Adipocyte (in vitro differentiated cells): ENCODE data around the gene TIMM8A.

Experiments
- DNase-seq: peaks from one replicate; pipeline ENCODE4 v3.0.0-alpha.2; 2015; ENCODE audit warnings: low read depth
- H3K27me3 ChIP-seq: replicated peaks from 2 replicates; pipeline ENCODE4 v1.7.0; 2013; ENCODE audit warnings: mild to moderate bottlenecking, low read length, moderate library complexity; ENCODE audit not compliant: control insufficient read depth, insufficient read depth
- H3K36me3 ChIP-seq: 2 replicates; pipeline ENCODE4 v1.7.0; 2013; ENCODE audit warnings: low read length, mild to moderate bottlenecking, moderate library complexity; ENCODE audit not compliant: control insufficient read depth, insufficient read depth, severe bottlenecking
- H3K4me1 ChIP-seq: 2 replicates; pipeline ENCODE4 v1.7.0; 2013; ENCODE audit warnings: mild to moderate bottlenecking, low read length, moderate library complexity; ENCODE audit not compliant: control insufficient read depth, insufficient read depth
- H3K4me3 ChIP-seq: 2 replicates; pipeline ENCODE4 v1.7.0; 2013; ENCODE audit warnings: mild to moderate bottlenecking, low read length, moderate library complexity
- H3K9ac ChIP-seq: 2 replicates; pipeline ENCODE4 v1.7.0; 2013; ENCODE audit warnings: mild to moderate bottlenecking, low read length, moderate library complexity
- H3K9me3 ChIP-seq: 2 replicates; pipeline ENCODE4 v1.7.0; 2013; ENCODE audit warnings: mild to moderate bottlenecking, low read length, moderate library complexity; ENCODE audit not compliant: control insufficient read depth

Gene TIMM8A

DNA sequence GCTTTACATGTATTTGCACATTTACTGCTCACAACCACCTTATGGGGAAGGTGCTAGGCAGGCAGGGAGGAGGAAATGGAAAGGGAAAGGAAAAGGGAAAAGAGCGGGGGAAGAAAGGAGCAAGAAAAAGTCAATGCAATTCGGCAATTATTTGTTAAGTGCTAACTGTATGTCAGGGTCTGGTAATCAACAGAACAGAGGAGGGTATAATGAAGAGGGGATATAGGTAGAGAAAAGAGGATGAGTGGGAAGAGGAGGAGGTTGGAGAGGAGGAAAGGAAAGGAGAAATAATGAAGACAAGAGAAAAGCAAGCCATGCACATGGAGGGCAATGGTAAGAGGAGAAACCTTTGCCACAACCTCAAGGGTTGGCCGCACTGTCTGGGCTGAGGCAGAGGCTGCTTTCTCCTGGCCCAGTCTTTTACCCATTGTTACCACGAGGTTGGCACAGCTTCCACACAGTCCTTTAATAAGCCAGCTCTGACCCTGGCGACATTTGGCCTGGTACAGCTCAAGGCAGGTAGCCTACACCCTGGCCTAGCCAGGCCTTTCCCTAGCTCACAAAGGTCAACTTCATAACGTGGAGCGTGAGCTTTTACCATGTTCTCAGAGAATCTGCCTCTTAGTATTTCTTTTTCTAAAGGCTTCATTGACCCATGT is 36.6 kb upstream of the TIMM8A start:
- Histone ChIP-seq H3K4me1 (no peaks in the 10 kb centered on the region), H3K4me3 (no peak overlapping the region), H3K27me3 (peaks cover 23% of the 10 kb centered on the region), H3K9ac (no peak overlapping the region), H3K36me3 (no peaks in the 10 kb centered on the region), H3K9me3 (no peaks in the 10 kb centered on the region)
- DNase-seq, result no peak

DNA sequence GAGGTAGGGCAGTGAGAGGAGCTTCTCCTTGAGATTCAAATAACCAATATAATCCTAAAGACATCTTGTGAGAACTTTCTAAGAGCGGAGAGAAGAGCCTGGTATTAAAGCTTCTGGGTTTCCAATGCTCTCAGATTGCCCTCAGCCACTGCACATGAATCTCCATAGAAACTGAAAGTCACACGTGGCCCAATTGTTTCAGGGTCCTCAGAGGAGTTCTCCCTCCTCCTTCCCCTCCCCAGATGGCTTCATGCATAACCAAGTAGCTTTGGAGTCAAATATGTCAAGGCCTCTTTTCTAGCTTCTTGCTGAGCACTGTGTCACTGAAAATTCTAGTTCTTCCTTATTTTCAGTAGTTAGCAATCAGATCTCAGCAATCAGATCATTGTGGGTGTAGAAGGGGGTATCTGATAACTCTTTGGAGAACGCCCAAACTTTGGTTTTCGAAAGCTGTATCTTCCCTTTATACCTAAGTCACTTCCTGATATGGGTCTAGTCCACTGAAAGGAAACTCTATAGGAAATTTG is 35.2 kb upstream of the TIMM8A start:
- H3K4me1 ChIP-seq, result no peaks in the 10 kb centered on the region
- no peaks in the 10 kb centered on the region for H3K9me3 ChIP-seq
- no peak overlapping the region for H3K9ac ChIP-seq
- peaks cover 27% of the 10 kb centered on the region for H3K27me3 ChIP-seq
- H3K36me3 ChIP-seq, result no peaks in the 10 kb centered on the region
- no peak overlapping the region for H3K4me3 ChIP-seq
- no peak for DNase-seq

DNA sequence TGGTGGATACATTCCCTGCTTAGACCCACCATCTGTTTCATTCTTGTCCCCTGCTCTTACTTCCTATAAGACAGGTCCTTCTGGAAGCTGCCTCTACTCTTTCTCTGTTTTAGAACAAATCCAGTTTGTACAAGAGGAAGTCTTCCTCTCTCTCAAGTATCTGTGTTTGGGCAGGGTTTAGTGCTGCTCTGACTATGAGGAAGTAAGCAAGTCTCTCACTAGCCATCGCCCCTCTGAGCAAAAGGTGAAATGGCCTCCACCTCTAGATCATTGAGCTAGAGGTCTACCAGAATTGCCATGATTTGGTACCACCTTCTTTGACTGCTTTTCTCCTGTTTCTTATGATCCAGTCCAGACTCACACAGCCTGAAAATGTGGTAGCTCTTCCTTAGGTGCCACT is 29.0 kb upstream of the TIMM8A start:
- Histone ChIP-seq H3K9me3 (no peaks in the 10 kb centered on the region), H3K27me3 (peaks cover 22% of the 10 kb centered on the region), H3K9ac (no peak overlapping the region), H3K4me3 (no peak overlapping the region), H3K36me3 (no peaks in the 10 kb centered on the region), H3K4me1 (no peaks in the 10 kb centered on the region)
- DNase-seq, result no peak

DNA sequence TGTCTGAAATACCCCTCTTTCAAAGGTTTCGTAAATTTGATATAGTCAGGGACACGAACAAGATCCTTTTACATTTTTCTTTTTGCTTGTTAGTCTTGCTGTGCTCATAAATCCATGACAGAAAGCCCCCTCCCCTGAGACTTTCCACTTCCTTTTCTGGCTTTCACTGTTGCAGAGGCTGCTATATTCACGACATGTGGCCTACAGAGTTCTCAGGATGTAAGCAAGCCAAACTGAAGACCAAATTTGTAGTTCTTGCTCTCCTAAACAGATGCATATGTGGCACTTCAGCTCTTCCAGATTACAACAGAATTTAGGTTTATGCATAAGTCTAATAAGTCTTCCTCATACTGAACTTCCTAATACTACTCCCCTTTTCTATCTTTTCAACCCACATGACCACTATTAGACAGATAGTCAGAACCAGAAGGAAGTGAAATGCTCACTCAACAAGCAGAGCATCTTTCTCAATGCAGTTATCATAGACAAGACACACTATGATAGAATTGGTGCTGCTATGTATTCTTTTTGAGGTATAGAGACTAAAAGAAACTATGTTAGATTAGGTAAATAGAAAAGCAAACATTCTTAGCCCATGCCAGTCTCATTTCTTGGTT is 22.5 kb upstream of the TIMM8A start:
- no peaks in the 10 kb centered on the region for H3K4me1 ChIP-seq
- no peak for DNase-seq
- H3K4me3 ChIP-seq, result no peak overlapping the region
- no peaks in the 10 kb centered on the region for H3K9me3 ChIP-seq
- H3K27me3 ChIP-seq, result peaks cover 37% of the 10 kb centered on the region
- no peaks in the 10 kb centered on the region for H3K36me3 ChIP-seq
- no peak overlapping the region for H3K9ac ChIP-seq

DNA sequence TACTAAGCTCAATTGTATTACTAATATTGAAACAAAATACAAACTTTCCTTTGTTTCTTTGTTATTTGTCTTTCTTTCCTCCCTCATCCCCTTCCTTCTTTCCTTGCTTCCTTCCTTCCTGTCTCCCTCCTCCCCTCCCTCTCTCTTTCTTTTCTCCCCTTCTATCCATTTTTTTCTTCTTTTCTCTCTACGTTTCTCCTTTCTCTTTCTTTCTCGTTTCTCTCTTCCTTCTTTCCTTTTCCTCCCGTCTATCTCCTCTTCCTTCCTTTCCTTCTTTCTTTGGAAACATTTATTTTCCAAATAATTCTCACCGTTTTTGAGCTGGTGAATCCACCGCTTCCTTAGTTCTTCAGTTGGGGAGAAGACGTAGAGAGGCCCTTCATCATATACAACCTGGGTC is 21.1 kb upstream of the TIMM8A start:
- no peak for DNase-seq
- no peaks in the 10 kb centered on the region for H3K9me3 ChIP-seq
- no peak overlapping the region for H3K9ac ChIP-seq
- no peaks in the 10 kb centered on the region for H3K4me1 ChIP-seq
- H3K36me3 ChIP-seq, result no peaks in the 10 kb centered on the region
- no peak overlapping the region for H3K4me3 ChIP-seq
- H3K27me3 ChIP-seq, result peaks cover 38% of the 10 kb centered on the region

DNA sequence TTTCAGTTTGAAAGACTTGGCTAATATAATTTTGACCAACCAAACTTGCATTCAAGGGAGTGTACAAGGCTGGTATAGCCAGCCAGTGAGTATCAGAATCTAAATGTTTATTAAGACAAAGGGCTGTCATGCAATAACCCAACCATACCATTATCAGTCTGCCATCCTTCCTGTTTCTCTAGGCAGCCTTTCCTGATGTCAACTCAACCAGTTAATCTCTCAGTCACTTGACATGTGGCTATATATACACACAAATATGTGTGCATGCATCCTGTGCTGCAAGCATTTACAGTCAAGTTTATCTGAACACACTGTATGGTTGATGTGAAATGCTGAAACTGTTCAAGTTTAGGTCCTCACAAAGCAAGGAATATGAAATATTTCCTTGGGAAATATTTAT is 20.3 kb upstream of the TIMM8A start:
- Histone ChIP-seq H3K4me1 (no peaks in the 10 kb centered on the region), H3K36me3 (no peaks in the 10 kb centered on the region), H3K9me3 (no peaks in the 10 kb centered on the region), H3K4me3 (no peak overlapping the region), H3K27me3 (peaks cover 38% of the 10 kb centered on the region), H3K9ac (no peak overlapping the region)
- DNase-seq, result no peak

DNA sequence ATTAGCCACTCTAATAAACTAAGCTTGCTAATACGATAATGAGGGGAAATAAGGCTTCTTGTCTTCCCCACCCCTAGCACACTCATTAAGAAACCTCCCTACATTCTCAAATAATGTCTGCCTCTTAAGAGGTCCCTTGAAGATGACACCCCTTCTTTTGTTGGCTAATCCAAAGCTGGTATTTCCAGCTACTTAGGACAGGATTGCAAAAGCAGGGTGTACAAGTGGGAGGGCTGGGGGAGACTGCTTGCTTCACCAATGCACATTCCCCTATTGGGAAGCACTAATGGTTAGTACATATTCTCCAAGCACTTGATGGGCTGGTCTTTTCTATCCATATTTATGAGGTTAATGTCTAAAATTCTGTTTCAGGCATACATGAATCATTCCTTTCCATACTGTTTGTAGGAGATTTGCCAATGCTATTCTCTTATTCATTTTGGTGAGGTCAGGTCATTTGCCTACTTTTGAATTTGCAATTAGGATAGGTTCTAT is 16.8 kb upstream of the TIMM8A start:
- Histone ChIP-seq H3K4me1 (no peaks in the 10 kb centered on the region), H3K9ac (no peak overlapping the region), H3K9me3 (no peaks in the 10 kb centered on the region)

DNA sequence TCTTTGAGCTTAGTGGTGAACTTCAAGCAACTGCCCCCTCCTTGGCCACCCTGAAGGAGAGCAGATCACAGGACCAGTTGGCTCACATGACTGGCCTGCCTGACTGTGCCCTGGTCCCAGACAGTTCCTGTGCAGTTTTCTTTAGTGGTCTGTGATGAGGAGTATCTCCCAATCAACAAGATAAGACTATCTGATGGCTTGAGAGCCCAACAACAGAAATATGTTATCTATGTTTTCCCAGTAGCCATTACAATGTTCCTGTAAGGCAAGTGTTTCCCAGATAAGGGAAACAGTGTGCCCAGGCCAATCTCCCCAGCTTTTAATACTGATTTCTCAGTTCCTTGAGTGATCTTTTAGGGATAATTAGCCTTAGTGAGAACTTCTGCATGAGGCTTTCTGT is 14.2 kb upstream of the TIMM8A start:
- DNase-seq, result no peak
- Histone ChIP-seq H3K9ac (no peak overlapping the region), H3K9me3 (no peaks in the 10 kb centered on the region), H3K4me3 (no peak overlapping the region), H3K36me3 (no peaks in the 10 kb centered on the region), H3K27me3 (peaks cover 48% of the 10 kb centered on the region), H3K4me1 (no peaks in the 10 kb centered on the region)

More for the DNA sequence above, 16.8 kb upstream of the TIMM8A start:
- H3K4me3 ChIP-seq, result no peak overlapping the region
- DNase-seq, result no peak
- H3K27me3 ChIP-seq, result peaks cover 44% of the 10 kb centered on the region
- no peaks in the 10 kb centered on the region for H3K36me3 ChIP-seq

DNA sequence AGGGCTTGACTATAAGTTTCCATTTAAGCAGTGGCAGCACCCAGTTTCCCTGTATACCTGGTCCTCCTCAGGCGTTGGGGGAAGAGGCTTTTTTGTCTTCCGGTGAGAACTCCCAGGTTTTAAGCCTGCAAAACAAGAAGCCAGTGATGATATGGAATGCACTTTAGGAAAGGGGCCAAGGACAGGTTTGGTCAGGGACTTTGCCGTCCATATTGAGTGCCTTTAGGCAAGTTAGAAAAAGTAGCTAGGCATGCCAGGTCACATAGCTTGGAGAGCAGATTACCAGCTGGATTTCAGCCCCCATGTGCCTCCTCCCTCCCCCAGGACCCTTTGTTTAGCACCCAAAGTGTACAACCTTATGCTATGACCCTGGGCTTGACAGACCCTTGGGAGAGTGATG is 13.6 kb upstream of the TIMM8A start:
- Histone ChIP-seq H3K36me3 (no peaks in the 10 kb centered on the region), H3K4me1 (no peaks in the 10 kb centered on the region), H3K27me3 (peaks cover 50% of the 10 kb centered on the region), H3K4me3 (no peak overlapping the region), H3K9ac (no peak overlapping the region), H3K9me3 (no peaks in the 10 kb centered on the region)
- DNase-seq, result no peak

DNA sequence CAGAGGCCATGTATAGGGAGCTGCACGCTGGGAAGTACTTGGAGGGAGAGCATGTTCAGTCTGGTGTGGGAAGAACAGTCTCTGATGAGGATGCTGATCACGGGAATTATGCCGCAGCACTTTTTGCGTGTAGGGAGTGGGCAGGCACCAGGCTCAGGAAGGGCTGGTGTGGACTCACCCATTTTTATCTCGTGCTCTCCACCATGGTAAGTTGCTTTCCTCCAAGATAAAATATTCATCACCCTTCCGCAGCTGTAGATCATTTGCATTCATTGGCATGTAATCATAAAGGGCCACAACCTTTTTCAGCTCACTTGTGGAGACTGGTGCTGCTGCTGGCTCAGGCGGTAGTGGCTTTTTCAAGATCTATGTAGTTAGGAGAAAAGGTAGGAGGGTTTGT is 11.8 kb upstream of the TIMM8A start:
- H3K36me3 ChIP-seq, result no peaks in the 10 kb centered on the region
- peaks cover 53% of the 10 kb centered on the region for H3K27me3 ChIP-seq
- H3K4me1 ChIP-seq, result no peaks in the 10 kb centered on the region
- H3K4me3 ChIP-seq, result no peak overlapping the region
- no peaks in the 10 kb centered on the region for H3K9me3 ChIP-seq
- no peak for DNase-seq
- no peak overlapping the region for H3K9ac ChIP-seq

DNA sequence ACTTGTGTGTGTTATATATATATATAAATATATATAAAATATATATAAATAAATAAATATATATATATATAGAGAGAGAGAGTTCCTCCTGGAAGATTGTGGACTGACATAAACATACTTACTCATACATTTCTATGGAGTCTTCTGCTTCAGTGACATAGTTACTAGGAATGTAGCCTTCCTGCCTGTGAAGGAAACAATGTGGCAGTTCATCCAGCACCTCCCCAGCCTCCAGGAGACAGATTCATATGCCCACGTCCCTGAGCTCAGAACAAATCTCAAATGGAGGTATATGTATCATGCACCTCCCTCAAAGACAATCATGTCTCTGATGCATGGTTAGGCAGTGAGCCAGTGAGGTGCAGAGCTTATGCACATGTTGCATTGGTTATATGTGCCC is 11.4 kb upstream of the TIMM8A start:
- H3K9ac ChIP-seq, result no peak overlapping the region
- H3K36me3 ChIP-seq, result no peaks in the 10 kb centered on the region
- no peaks in the 10 kb centered on the region for H3K9me3 ChIP-seq
- DNase-seq, result no peak
- H3K4me1 ChIP-seq, result no peaks in the 10 kb centered on the region
- no peak overlapping the region for H3K4me3 ChIP-seq
- H3K27me3 ChIP-seq, result peaks cover 49% of the 10 kb centered on the region
